Transverse colon (tissue), 4 donors: ENCODE data around the gene SLC6A9. TPM values are rescaled to one million over a fixed set of nuclear protein-coding genes. Genes with fewer than 3 reads are reported as not detected.
A peak's percentile ranks its signal among the peaks of the same experiment; 100 is the strongest.

Source experiments
- DNase-seq: peaks from one replicate; pipeline ENCODE4 v3.0.0-alpha.2; 2019
- H3K27ac ChIP-seq, 4 donors: fragments of 200-600 bp; sonication (generic); 2 replicates each; pipeline ENCODE4 v1.5.1; 2016 to 2018; ENCODE audit warnings: inconsistent platforms in 4 of 4
- H3K27me3 ChIP-seq: fragments of 200-600 bp; sonication (generic); 2 replicates; pipeline ENCODE4 v1.5.1; 2017; ENCODE audit warnings: inconsistent platforms
- H3K36me3 ChIP-seq, 4 donors: fragments of 200-600 bp; sonication (generic); 2 replicates each; pipeline ENCODE4 v1.5.1; 2017 to 2019; ENCODE audit warnings: inconsistent platforms in 4 of 4
- H3K4me1 ChIP-seq, 4 donors: fragments of 200-600 bp; sonication (generic); 2 replicates each; pipeline ENCODE4 v1.5.1; 2017 to 2020; ENCODE audit warnings: inconsistent platforms in 4 of 4
- H3K4me3 ChIP-seq, 4 donors: fragments of 200-600 bp; sonication (generic); 1 replicate in 1 of 4; 2 replicates in 3 of 4; pipeline versions ENCODE4 v1.5.1 to v1.6.1; 2017 to 2019; ENCODE audit warnings: inconsistent platforms in 4 of 4
- H3K9me3 ChIP-seq, 2 donors: fragments of 200-600 bp; sonication (generic); 2 replicates each; pipeline ENCODE4 v1.5.1; 2017 to 2019; ENCODE audit warnings: inconsistent platforms in 2 of 2
- CTCF ChIP-seq, 5 experiments: fragments of 200-600 bp in 3 of 5; fragments of 450-650 bp in 2 of 5; sonication (generic) in 3 of 5; IDR thresholded peaks; 1 replicate in 2 of 5; 2 replicates in 3 of 5; pipeline ENCODE4 v1.5.1; 2016 to 2017; ENCODE audit warnings: antibody characterized with exemption in 5 of 5, inconsistent platforms in 3 of 5, mild to moderate bottlenecking in 2 of 5, moderate library complexity in 1 of 5
- EP300 ChIP-seq: sonication (generic); formaldehyde crosslinking; IDR thresholded peaks from one replicate; pipeline ENCODE4 v1.6.1; 2017; ENCODE audit warnings: antibody characterized with exemption, low read depth
- POLR2A ChIP-seq: fragments of 450-650 bp; IDR thresholded peaks from one replicate; pipeline ENCODE4 v1.6.1; 2016; ENCODE audit warnings: antibody characterized with exemption, mild to moderate bottlenecking, moderate library complexity
- POLR2AphosphoS5 ChIP-seq, 3 donors: sonication (generic); formaldehyde crosslinking; IDR thresholded peaks; one replicate each; pipeline ENCODE4 v1.6.1; 2016; ENCODE audit warnings: antibody characterized with exemption in 3 of 3
- WGBS, 2 donors: methylation state at CpG; one replicate each; pipeline ENCODE4 v1.1.5; 2018; ENCODE audit warnings: low coverage in 1 of 2; 5-methylcytosine and 5-hydroxymethylcytosine counted together
- in situ Hi-C, 4 donors: fragments of 200-750 bp; cut with MboI; loops; one replicate each; pipeline versions ENCODE4 v1.15.0 to v1.15.1; 2017; ENCODE audit warnings: low sequenced_read_pairs in 3 of 4, low pct_ligation_motif_present in 1 of 4, low pct_unique_long_range_greater_than_20kb in 1 of 4
- intact Hi-C: fragments of 100-400 bp; cut with DNase I; formaldehyde crosslinking; loops from one replicate; pipeline ENCODE4 v1.15.1; 2023; ENCODE audit warnings: low total_unique reads
- total RNA-seq, 4 donors: library from RNA; depleted of rRNA; stranded (reverse); fragments of >200 nt; gene quantifications; one replicate each; pipeline ENCODE4 v1.1.0, GENCODE V29; 2016

The SLC6A9 gene
- total RNA-seq, 4 donors from 2014 or later: 22.4 to 31.8 (median 29.5) TPM

GRCh38 chr1:43949678-43950077 is 81.6 kb downstream of the SLC6A9 start:
- TF ChIP-seq EP300: no peak
- peak in 2 of 3 donors; percentile 45 to 48 for TF ChIP-seq POLR2AphosphoS5 (IDR thresholded peaks at IDR 0.05)
- H3K27me3 ChIP-seq: no peaks in the 10 kb centered on the region
- DNase-seq: no peak
- WGBS, 2 donors: 83% methylated on average over 11 of the region's 13 CpGs; no CpG with 5 or more reads in 1 of the 2 donors
- in situ Hi-C loops (loop anchor here in 1 of 4 donors (25.0 kb wide), 1 partner anchor 412 kb away; the partner anchor contains the start of gene PTPRF), intact Hi-C loops (no loop called here)
- H3K4me3 ChIP-seq: no peak overlapping the region
- H3K36me3 ChIP-seq: no peaks in the 10 kb centered on the region
- no peaks in the 10 kb centered on the region for H3K9me3 ChIP-seq
- H3K4me1 ChIP-seq: peaks cover 14 to 34% (median 23%) of the 10 kb centered on the region in 4 donors
- no peak overlapping the region for H3K27ac ChIP-seq

GRCh38 chr1:43947874-43948437 is 83.3 kb downstream of the SLC6A9 start:
- TF ChIP-seq POLR2AphosphoS5 (IDR thresholded peaks at IDR 0.05) (no peak), POLR2A (no peak), CTCF (IDR thresholded peaks at IDR 0.05) (no peak), EP300 (no peak)
- in situ Hi-C loops (loop anchor here in 1 of 4 donors (25.0 kb wide), 1 partner anchor 411 kb away; the partner anchor contains the start of gene PTPRF), intact Hi-C loops (no loop called here)
- Histone ChIP-seq H3K9me3 (no peaks in the 10 kb centered on the region), H3K36me3 (no peaks in the 10 kb centered on the region), H3K27me3 (no peaks in the 10 kb centered on the region), H3K4me1 (peaks cover 14 to 37% (median 23%) of the 10 kb centered on the region in 4 donors), H3K27ac (peak overlapping the region in 1 of 4 donors; percentile 91), H3K4me3 (peak overlapping the region in 3 of 4 donors; percentile 70 to 76 (median 71))
- 30 to 48% methylated on average over 2 to 3 of the region's 3 CpGs for WGBS, 2 donors
- DNase-seq: no peak

- DNase-seq: no peak
- TF ChIP-seq EP300 (no peak), POLR2AphosphoS5 (IDR thresholded peaks at IDR 0.05) (no peak), CTCF (IDR thresholded peaks at IDR 0.05) (no peak), POLR2A (no peak)
- intact Hi-C loops (no loop called here), in situ Hi-C loops (loop anchor here in 1 of 4 donors (25.0 kb wide), 1 partner anchor 410 kb away; the partner anchor contains the start of gene PTPRF)
- H3K9me3 ChIP-seq: no peaks in the 10 kb centered on the region
- H3K36me3 ChIP-seq: no peaks in the 10 kb centered on the region
- WGBS, 2 donors: 5% methylated on average over 25 of the region's 27 CpGs; no CpG with 5 or more reads in 1 of the 2 donors
- peak overlapping the region; percentile 88 to 93 (median 90) for H3K27ac ChIP-seq
- H3K4me3 ChIP-seq: peak overlapping the region; percentile 70 to 83 (median 74)
- no peaks in the 10 kb centered on the region for H3K27me3 ChIP-seq
- H3K4me1 ChIP-seq: peaks cover 14 to 40% (median 23%) of the 10 kb centered on the region in 4 donors
Observed at GRCh38 chr1:43947061-43947873, 84.0 kb downstream of the SLC6A9 start.

Other genes starting within 250 kb of the SLC6A9 start
- gene ARTN, start 97.7 kb downstream of the SLC6A9 start, total RNA-seq: 10 to 100 TPM in 1 of 4 donors, 1 to 10 TPM in 2, under 1 TPM in 1; 0.96 to 17.5 (median 1.9) TPM
- 10 to 100 TPM; 22.7 to 64.9 (median 36.5) TPM for gene IPO13, start 84.5 kb downstream of the SLC6A9 start, total RNA-seq
- 10 to 100 TPM; 13.1 to 29.4 (median 17.1) TPM for gene DPH2, start 61.5 kb downstream of the SLC6A9 start, total RNA-seq
- 100 to 1,000 TPM in 2 of 4 donors, 10 to 100 TPM in 2; 29.2 to 203 (median 97.9) TPM for gene ATP6V0B, start 56.5 kb downstream of the SLC6A9 start, total RNA-seq
- gene B4GALT2, start 52.3 kb downstream of the SLC6A9 start, total RNA-seq: 10 to 100 TPM; 16.5 to 19.5 (median 18.6) TPM
- 10 to 100 TPM; 13.8 to 22.0 (median 17.6) TPM for gene CCDC24, start 39.9 kb downstream of the SLC6A9 start, total RNA-seq
- not detected for gene KLF17, start 87.4 kb upstream of the SLC6A9 start, total RNA-seq
- not detected for gene KLF18, start 110.2 kb upstream of the SLC6A9 start, total RNA-seq
- 100 to 1,000 TPM in 2 of 4 donors, 10 to 100 TPM in 2; 57.8 to 130 (median 93.6) TPM for gene DMAP1, start 182.0 kb upstream of the SLC6A9 start, total RNA-seq